ENCODE measurements around the gene ABCD4. TPM values are rescaled to one million over a fixed set of nuclear protein-coding genes. Genes with fewer than 3 reads are reported as not detected.

ABCD4 gene
- polyA plus RNA-seq, 3 donors, result 13.9 to 54.1 (median 14.2) TPM

GRCh38 chr14:74324931-74325361, 22.2 kb upstream of the ABCD4 start:
- peak in 2 of 3 donors; percentile 12 to 24 for DNase-seq
- 29% methylated on average over 1 of the region's 3 CpGs for WGBS (ENCODE audit: insufficient coverage)
- intact Hi-C loops (cut with micrococcal nuclease), result no loop called here
- H2AFZ ChIP-seq (ENCODE audit: insufficient read depth, low read depth, low read length, poor library complexity, severe bottlenecking), result no peak overlapping the region
- peaks cover 1 to 17% (median 4%) of the 10 kb centered on the region in 3 donors for H3K27me3 Mint-ChIP-seq (ENCODE audit: low read depth in 3 of 3)
- H3K27me3 ChIP-seq (ENCODE audit: control insufficient read depth in 2 of 2, insufficient read depth in 2 of 2, low read length in 2 of 2), result no peaks in the 10 kb centered on the region
- H4K20me1 ChIP-seq (ENCODE audit: insufficient read depth, low read length), result no peaks in the 10 kb centered on the region
- no peak overlapping the region for H3K4me2 ChIP-seq (replicated peaks; ENCODE audit: extremely low read depth, low read length, poor library complexity, severe bottlenecking)
- no peak overlapping the region for H3K9ac ChIP-seq (ENCODE audit: insufficient read depth, low read length, poor library complexity, severe bottlenecking)
- H3K9me3 Mint-ChIP-seq, result no peaks in the 10 kb centered on the region
- H3K36me3 ChIP-seq (replicated peaks in 1 of 2; ENCODE audit: control insufficient read depth in 1 of 2, insufficient read depth in 2 of 2, low read length in 2 of 2), result no peaks in the 10 kb centered on the region
- H3K9me3 ChIP-seq (replicated peaks in 1 of 2; ENCODE audit: control insufficient read depth in 1 of 2, insufficient read depth in 1 of 2, low read length in 2 of 2), result no peaks in the 10 kb centered on the region
- no peaks in the 10 kb centered on the region for H3K4me1 ChIP-seq (ENCODE audit: control insufficient read depth in 1 of 2, insufficient read depth in 2 of 2, low read length in 2 of 2)
- H3K4me1 Mint-ChIP-seq, result no peaks in the 10 kb centered on the region
- H3K4me3 Mint-ChIP-seq, result no peak overlapping the region
- no peaks in the 10 kb centered on the region for H3K79me2 ChIP-seq (ENCODE audit: insufficient read depth, low read length)
- no peaks in the 10 kb centered on the region for H3K36me3 Mint-ChIP-seq
- H3K4me3 ChIP-seq (replicated peaks in 1 of 3; ENCODE audit: low read depth in 2 of 3, low read length in 3 of 3), result no peak overlapping the region
- peak; percentile 78 for TF ChIP-seq CTCF (IDR thresholded peaks at IDR 0.05)
- no peak overlapping the region for H3K27ac Mint-ChIP-seq
- H3K27ac ChIP-seq (ENCODE audit: low read depth in 1 of 2, low read length in 2 of 2), result no peak overlapping the region

GRCh38 chr14:74314576-74314975, 11.8 kb upstream of the ABCD4 start:
- no peak overlapping the region for H3K9ac ChIP-seq (ENCODE audit: insufficient read depth, low read length, poor library complexity, severe bottlenecking)
- H3K36me3 Mint-ChIP-seq, result no peaks in the 10 kb centered on the region
- no peaks in the 10 kb centered on the region for H3K79me2 ChIP-seq (ENCODE audit: insufficient read depth, low read length)
- H3K27me3 Mint-ChIP-seq (ENCODE audit: low read depth in 3 of 3), result peaks cover 1 to 5% (median 5%) of the 10 kb centered on the region in 3 donors
- H4K20me1 ChIP-seq (ENCODE audit: insufficient read depth, low read length), result no peaks in the 10 kb centered on the region
- intact Hi-C loops (cut with micrococcal nuclease), result no loop called here
- DNase-seq, result no peak
- no peak overlapping the region for H3K4me3 ChIP-seq (replicated peaks in 1 of 3; ENCODE audit: low read depth in 2 of 3, low read length in 3 of 3)
- 97% methylated on average over 3 of the region's 4 CpGs for WGBS (ENCODE audit: insufficient coverage)
- H3K27me3 ChIP-seq (ENCODE audit: control insufficient read depth in 2 of 2, insufficient read depth in 2 of 2, low read length in 2 of 2), result no peaks in the 10 kb centered on the region
- no peak for TF ChIP-seq CTCF (IDR thresholded peaks at IDR 0.05)
- peaks cover 0 to 4% of the 10 kb centered on the region in 2 donors for H3K4me1 ChIP-seq (ENCODE audit: control insufficient read depth in 1 of 2, insufficient read depth in 2 of 2, low read length in 2 of 2)
- no peaks in the 10 kb centered on the region for H3K9me3 ChIP-seq (replicated peaks in 1 of 2; ENCODE audit: control insufficient read depth in 1 of 2, insufficient read depth in 1 of 2, low read length in 2 of 2)
- no peaks in the 10 kb centered on the region for H3K9me3 Mint-ChIP-seq
- H3K4me1 Mint-ChIP-seq, result peaks cover 6% of the 10 kb centered on the region
- H3K4me2 ChIP-seq (replicated peaks; ENCODE audit: extremely low read depth, low read length, poor library complexity, severe bottlenecking), result no peak overlapping the region
- no peaks in the 10 kb centered on the region for H3K36me3 ChIP-seq (replicated peaks in 1 of 2; ENCODE audit: control insufficient read depth in 1 of 2, insufficient read depth in 2 of 2, low read length in 2 of 2)
- H3K27ac Mint-ChIP-seq, result no peak overlapping the region
- H2AFZ ChIP-seq (ENCODE audit: insufficient read depth, low read depth, low read length, poor library complexity, severe bottlenecking), result no peak overlapping the region
- no peak overlapping the region for H3K27ac ChIP-seq (ENCODE audit: low read depth in 1 of 2, low read length in 2 of 2)
- H3K4me3 Mint-ChIP-seq, result peak overlapping the region in 1 of 2 donors; percentile 24
